Astrocyte (in vitro differentiated cells and primary cell): ENCODE measurements around the gene POTEF. TPM values are rescaled to one million over a fixed set of nuclear protein-coding genes. Genes with fewer than 3 reads are reported as not detected.
"Not testable (repeated sequence)": the region's sequence is repeated elsewhere in the genome, so short reads cannot be mapped to it uniquely, and the experiment has no call there.

Experiments
- DNase-seq: peaks from one replicate; pipeline ENCODE4 v3.0.0-alpha.2; 2010; ENCODE audit warnings: low read depth
- FAIRE-seq: peaks from 2 replicates; lab custom pipeline; 2011; peaks lifted over from hg19 to GRCh38; lab: Jason Lieb, UNC
- H2AFZ ChIP-seq: 2 replicates; pipeline ENCODE4 v1.6.0; 2012; ENCODE audit warnings: low read depth, low read length, inconsistent platforms
- H3K27ac ChIP-seq: 2 replicates; pipeline ENCODE4 v1.5.1; 2011; ENCODE audit warnings: low read depth, low read length, inconsistent platforms
- H3K27me3 ChIP-seq: 2 replicates; pipeline ENCODE4 v1.6.0; 2011; ENCODE audit warnings: low read length, inconsistent platforms; ENCODE audit not compliant: insufficient read depth
- H3K36me3 ChIP-seq: 2 replicates; pipeline ENCODE4 v1.5.1; 2011; ENCODE audit warnings: low read length, inconsistent platforms; ENCODE audit not compliant: insufficient read depth
- H3K4me1 ChIP-seq: 2 replicates; pipeline ENCODE4 v1.5.1; 2011; ENCODE audit warnings: low read length, inconsistent platforms; ENCODE audit not compliant: insufficient read depth
- H3K4me2 ChIP-seq: 2 replicates; pipeline ENCODE4 v1.6.0; 2012; ENCODE audit warnings: low read length, inconsistent platforms
- H3K4me3 ChIP-seq: 2 replicates; pipeline ENCODE4 v1.5.1; 2011; ENCODE audit warnings: low read depth, mild to moderate bottlenecking, low read length, inconsistent platforms; ENCODE audit not compliant: insufficient read depth
- H3K79me2 ChIP-seq: 2 replicates; pipeline ENCODE4 v1.6.0; 2012; ENCODE audit warnings: mild to moderate bottlenecking, low read length, inconsistent platforms; ENCODE audit not compliant: insufficient read depth
- H3K9ac ChIP-seq: 2 replicates; pipeline ENCODE4 v1.6.0; 2012; ENCODE audit warnings: mild to moderate bottlenecking, low read length, inconsistent platforms
- H3K9me3 ChIP-seq: 2 replicates; pipeline ENCODE4 v1.5.1; 2012; ENCODE audit warnings: low read depth, mild to moderate bottlenecking, low read length, inconsistent platforms; ENCODE audit not compliant: insufficient read depth
- H4K20me1 ChIP-seq: 2 replicates; pipeline ENCODE4 v1.6.0; 2012; ENCODE audit warnings: low read length, inconsistent platforms; ENCODE audit not compliant: insufficient read depth
- H3K27ac Mint-ChIP-seq: one replicate; pipeline ENCODE4 v1.8.0; 2021; ENCODE audit warnings: mild to moderate bottlenecking, mixed read lengths; ENCODE audit not compliant: unreplicated experiment
- H3K27me3 Mint-ChIP-seq: one replicate; pipeline ENCODE4 v1.8.0; 2021; ENCODE audit warnings: low read depth, mixed read lengths; ENCODE audit not compliant: unreplicated experiment
- H3K36me3 Mint-ChIP-seq: one replicate; pipeline ENCODE4 v1.8.0; 2021; ENCODE audit warnings: low read depth, mixed read lengths; ENCODE audit not compliant: unreplicated experiment
- H3K4me1 Mint-ChIP-seq: one replicate; pipeline ENCODE4 v1.8.0; 2021; ENCODE audit warnings: low read depth, mixed read lengths; ENCODE audit not compliant: unreplicated experiment
- H3K4me3 Mint-ChIP-seq: one replicate; pipeline ENCODE4 v1.8.0; 2021; ENCODE audit warnings: mild to moderate bottlenecking, moderate library complexity, mixed read lengths; ENCODE audit not compliant: unreplicated experiment
- H3K9me3 Mint-ChIP-seq: one replicate; pipeline ENCODE4 v1.8.0; 2021; ENCODE audit warnings: mild to moderate bottlenecking, mixed read lengths; ENCODE audit not compliant: unreplicated experiment
- CTCF ChIP-seq: IDR thresholded peaks from 2 replicates; pipeline ENCODE4 v1.5.1; 2011; ENCODE audit warnings: low read depth, mild to moderate bottlenecking, inconsistent platforms, low read length, moderate library complexity; ENCODE audit not compliant: insufficient read depth
- EZH2 ChIP-seq: IDR thresholded peaks from 2 replicates; pipeline ENCODE4 v1.6.1; 2012; ENCODE audit warnings: mild to moderate bottlenecking, low read length, inconsistent platforms; ENCODE audit not compliant: insufficient read depth
- total RNA-seq: library from RNA; stranded (reverse); gene quantifications from 2 replicates; pipeline ENCODE4 v1.2.1, GENCODE V29; 2021

POTEF gene
- total RNA-seq, 1 donor from 2014 or later, result 2.3 TPM

GRCh38 chr2:130165293-130166016 lies 36.4 kb upstream of the POTEF start:
- Mint-ChIP-seq H3K36me3 (peaks cover 13% of the 10 kb centered on the region), H3K4me1 (peaks cover 2% of the 10 kb centered on the region), H3K4me3 (no peak overlapping the region), H3K27me3 (no peaks in the 10 kb centered on the region), H3K27ac (no peak overlapping the region), H3K9me3 (no peaks in the 10 kb centered on the region)
- Histone ChIP-seq H3K4me3 (no peak overlapping the region), H3K9me3 (no peaks in the 10 kb centered on the region), H3K9ac (no peak overlapping the region), H4K20me1 (peaks cover 6% of the 10 kb centered on the region), H3K27me3 (no peaks in the 10 kb centered on the region), H3K4me1 (no peaks in the 10 kb centered on the region), H2AFZ (no peak overlapping the region), H3K4me2 (no peak overlapping the region), H3K27ac (no peak overlapping the region), H3K79me2 (no peaks in the 10 kb centered on the region), H3K36me3 (peaks cover 19% of the 10 kb centered on the region)
- DNase-seq (no peak), FAIRE-seq (no peak)
- TF ChIP-seq EZH2, result no peak
- TF ChIP-seq CTCF, result no peak

- Histone ChIP-seq H3K27ac (no peak overlapping the region), H2AFZ (no peak overlapping the region), H3K4me3 (no peak overlapping the region), H3K27me3 (no peaks in the 10 kb centered on the region), H3K79me2 (no peaks in the 10 kb centered on the region), H3K36me3 (peaks cover 19% of the 10 kb centered on the region), H3K4me2 (no peak overlapping the region), H3K9ac (no peak overlapping the region), H4K20me1 (peaks cover 4% of the 10 kb centered on the region), H3K4me1 (no peaks in the 10 kb centered on the region), H3K9me3 (no peaks in the 10 kb centered on the region)
- no peak overlapping the region for H3K4me3 Mint-ChIP-seq
- H3K27ac Mint-ChIP-seq, result no peak overlapping the region
- H3K9me3 Mint-ChIP-seq, result no peaks in the 10 kb centered on the region
- H3K27me3 Mint-ChIP-seq, result no peaks in the 10 kb centered on the region
- peaks cover 13% of the 10 kb centered on the region for H3K36me3 Mint-ChIP-seq
- DNase-seq (no peak), FAIRE-seq (no peak)
- no peak for TF ChIP-seq CTCF
- TF ChIP-seq EZH2, result no peak
- H3K4me1 Mint-ChIP-seq, result peaks cover 2% of the 10 kb centered on the region
Measured at GRCh38 chr2:130162968-130163367, 33.9 kb upstream of the POTEF start.

GRCh38 chr2:130162486-130162885 lies 33.5 kb upstream of the POTEF start:
- not testable (repeated sequence) for H3K4me3 ChIP-seq, H3K9me3 Mint-ChIP-seq, H3K9ac ChIP-seq, H3K4me2 ChIP-seq, H3K4me3 Mint-ChIP-seq, H3K27ac Mint-ChIP-seq, H2AFZ ChIP-seq, H3K27me3 Mint-ChIP-seq, H3K79me2 ChIP-seq, FAIRE-seq, H3K27me3 ChIP-seq, H3K9me3 ChIP-seq, DNase-seq, H4K20me1 ChIP-seq, H3K4me1 ChIP-seq, H3K4me1 Mint-ChIP-seq, H3K27ac ChIP-seq
- H3K36me3 Mint-ChIP-seq, result peaks cover 13% of the 10 kb centered on the region
- H3K36me3 ChIP-seq, result peaks cover 15% of the 10 kb centered on the region

- H3K9me3 Mint-ChIP-seq, H3K79me2 ChIP-seq, H4K20me1 ChIP-seq, H3K9me3 ChIP-seq, H3K4me1 ChIP-seq, H3K4me2 ChIP-seq, H3K27me3 Mint-ChIP-seq, H3K9ac ChIP-seq, H2AFZ ChIP-seq, H3K4me3 Mint-ChIP-seq, DNase-seq, H3K4me3 ChIP-seq, H3K27ac ChIP-seq, FAIRE-seq, H3K4me1 Mint-ChIP-seq, H3K27ac Mint-ChIP-seq, H3K27me3 ChIP-seq: not testable (repeated sequence)
- peaks cover 11% of the 10 kb centered on the region for H3K36me3 Mint-ChIP-seq
- peaks cover 11% of the 10 kb centered on the region for H3K36me3 ChIP-seq
Measured at GRCh38 chr2:130160838-130161705, 32.0 kb upstream of the POTEF start.
